CD4-positive, alpha-beta T cell treated with Interleukin-6 for 4 hours (primary cell): Measurements from ENCODE around the gene TAAR9.
"Not testable (repeated sequence)": the region's sequence is repeated elsewhere in the genome, so short reads cannot be mapped to it uniquely, and the experiment has no call there.

ENCODE experiments used
- DNase-seq: peaks from one replicate; pipeline ENCODE4 v3.0.0-alpha.2; 2020; ENCODE audit warnings: mixed read lengths

The TAAR9 gene

DNA sequence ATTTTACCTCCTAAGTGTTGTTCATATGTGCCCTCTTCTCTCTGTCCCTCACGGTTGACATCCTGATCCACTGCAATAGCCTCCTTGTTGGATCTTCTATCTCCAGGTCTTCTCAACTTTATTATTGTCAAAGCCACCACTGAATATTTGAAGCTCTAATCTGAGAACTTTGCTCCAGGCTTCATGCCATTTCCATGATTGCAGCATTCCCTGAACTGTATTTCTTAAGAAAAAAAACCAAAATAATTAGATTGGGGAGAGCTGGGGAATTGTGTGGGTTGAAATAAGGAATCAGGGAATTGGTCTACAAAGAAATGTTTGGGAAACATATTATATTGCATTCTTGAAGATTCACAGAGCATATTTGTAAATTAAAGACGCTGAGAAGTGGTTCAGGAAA is 22.7 kb upstream of the TAAR9 start:
- DNase-seq: no peak

- no peak for DNase-seq
Measured at GRCh38 chr6:132520953-132521352, 17.1 kb upstream of the TAAR9 start.

- no peak for DNase-seq
Measured at GRCh38 chr6:132524646-132525045, 13.4 kb upstream of the TAAR9 start.

- no peak for DNase-seq
Measured at GRCh38 chr6:132525866-132526265, 12.2 kb upstream of the TAAR9 start.

GRCh38 chr6:132526461-132526860 is 11.6 kb upstream of the TAAR9 start:
- no peak for DNase-seq

- no peak for DNase-seq
Measured at GRCh38 chr6:132527791-132528190, 10.3 kb upstream of the TAAR9 start.

DNA sequence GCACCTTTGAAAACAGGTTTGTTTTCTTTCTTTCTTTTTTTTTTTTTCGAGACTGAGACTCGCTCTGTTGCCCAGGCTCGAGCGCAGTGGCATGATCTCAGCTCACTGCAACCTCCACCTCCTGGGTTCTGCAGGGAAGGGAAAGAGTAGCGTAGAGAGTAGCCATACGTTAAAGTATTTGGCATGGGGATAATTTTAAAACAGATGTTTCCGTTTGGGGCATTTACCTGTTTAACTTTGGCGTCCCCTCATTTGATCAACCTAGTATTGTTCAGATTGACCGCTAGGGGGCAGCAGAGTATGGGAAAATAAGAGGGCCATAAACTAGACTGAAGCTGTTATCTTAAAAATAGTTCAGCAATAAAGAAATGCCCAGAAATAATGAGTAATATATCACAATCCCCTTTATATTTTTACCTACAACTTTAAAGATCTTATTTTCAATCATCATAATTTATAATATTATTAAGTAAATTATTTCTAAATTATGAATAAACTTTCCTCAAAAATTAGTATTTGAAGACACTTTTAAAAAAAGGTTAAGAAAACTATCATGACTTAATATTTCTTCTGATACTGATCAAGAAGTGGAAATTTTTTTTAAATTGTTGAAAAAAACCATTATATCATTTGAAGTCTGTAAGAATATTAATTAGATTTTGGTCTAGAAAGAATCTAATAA is 7.6 kb upstream of the TAAR9 start:
- peak; percentile 81 for DNase-seq

DNA sequence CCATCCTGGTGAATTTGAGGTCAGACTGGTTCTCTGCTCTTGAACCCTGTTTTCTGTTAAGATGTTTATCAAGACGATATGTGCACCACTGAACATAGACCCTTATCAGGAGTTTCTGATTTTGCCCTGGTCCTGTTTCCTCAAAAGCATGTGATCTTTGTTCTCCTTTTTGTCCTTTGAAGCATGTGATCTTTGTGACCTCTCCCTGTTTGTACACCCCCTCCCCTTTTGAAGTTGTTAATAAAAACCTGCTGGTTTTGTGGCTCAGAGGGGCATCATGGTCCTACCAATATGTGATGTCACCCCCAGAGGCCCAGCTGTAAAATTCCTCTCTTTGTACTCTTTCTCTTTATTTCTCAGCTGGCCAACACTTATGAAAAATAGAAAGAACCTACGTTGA is 3.5 kb upstream of the TAAR9 start:
- DNase-seq: not testable (repeated sequence)

DNA sequence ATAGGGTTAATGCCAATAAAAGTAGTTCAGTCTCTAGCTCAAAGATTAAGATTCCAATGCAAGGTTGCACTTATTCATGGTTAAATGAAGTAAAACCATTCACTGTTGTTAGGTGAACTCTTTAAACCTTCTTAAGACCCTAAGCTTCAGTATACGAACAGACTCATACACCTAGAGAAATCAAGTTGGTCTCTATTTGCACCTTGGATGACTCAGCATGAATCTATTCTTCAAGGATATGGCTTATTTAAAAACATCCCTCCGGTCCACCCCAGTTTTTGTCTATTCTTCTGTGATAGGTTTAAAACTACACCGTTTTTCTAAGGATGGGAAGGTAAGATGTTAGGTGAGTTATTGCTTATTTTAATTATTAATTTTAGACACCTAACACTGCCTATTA is 932 bp upstream of the TAAR9 start:
- DNase-seq: no peak

- no peak for DNase-seq
Measured at GRCh38 chr6:132544826-132545225, 6.7 kb downstream of the TAAR9 start.

GRCh38 chr6:132548746-132549463 is 10.8 kb downstream of the TAAR9 start:
- no peak for DNase-seq

DNA sequence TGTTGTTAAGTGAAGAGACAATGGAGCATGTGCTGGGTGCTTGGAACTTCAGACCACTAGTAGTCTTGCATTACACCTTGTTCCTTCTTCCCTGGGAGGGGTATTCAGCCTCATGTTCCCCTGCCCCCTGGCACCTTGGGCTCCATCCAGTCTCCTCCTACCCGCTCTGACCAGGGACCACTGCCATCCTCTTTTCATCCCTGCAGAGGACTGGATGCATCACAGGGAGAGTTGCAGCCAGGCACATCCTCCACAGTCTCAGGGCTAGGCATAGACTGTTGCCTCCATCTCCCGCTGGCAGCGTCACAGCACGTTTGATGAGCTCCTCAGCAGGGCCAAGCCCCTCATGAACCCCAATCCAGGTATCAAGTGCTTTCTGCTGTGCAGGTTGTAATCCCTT is 13.1 kb downstream of the TAAR9 start:
- no peak for DNase-seq

DNA sequence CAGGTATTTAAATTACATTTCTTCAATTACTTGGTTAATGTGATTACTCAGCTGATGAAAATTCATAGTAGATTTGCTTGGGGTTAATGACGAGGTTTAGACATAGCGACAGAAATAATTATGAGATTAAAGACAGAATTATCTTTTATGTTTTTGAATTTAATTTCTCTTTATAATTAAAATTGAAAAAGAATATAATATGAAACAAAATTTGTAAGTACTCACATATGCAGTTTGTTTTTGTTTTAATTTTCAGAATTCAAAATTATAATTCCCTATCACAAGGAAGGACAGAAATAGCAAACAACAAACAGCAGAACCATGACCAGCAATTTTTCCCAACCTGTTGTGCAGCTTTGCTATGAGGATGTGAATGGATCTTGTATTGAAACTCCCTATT is 14.3 kb downstream of the TAAR9 start, which contains the start of gene TAAR8:
Gene TAAR8, plus strand, starts transcription at position 301 of the 400 bp plus-strand sequence. Its CDS starts 21 bp downstream, at position 322.
- no peak for DNase-seq

- DNase-seq: not testable (repeated sequence)
Measured at GRCh38 chr6:132560087-132560486, 22.0 kb downstream of the TAAR9 start.

DNA sequence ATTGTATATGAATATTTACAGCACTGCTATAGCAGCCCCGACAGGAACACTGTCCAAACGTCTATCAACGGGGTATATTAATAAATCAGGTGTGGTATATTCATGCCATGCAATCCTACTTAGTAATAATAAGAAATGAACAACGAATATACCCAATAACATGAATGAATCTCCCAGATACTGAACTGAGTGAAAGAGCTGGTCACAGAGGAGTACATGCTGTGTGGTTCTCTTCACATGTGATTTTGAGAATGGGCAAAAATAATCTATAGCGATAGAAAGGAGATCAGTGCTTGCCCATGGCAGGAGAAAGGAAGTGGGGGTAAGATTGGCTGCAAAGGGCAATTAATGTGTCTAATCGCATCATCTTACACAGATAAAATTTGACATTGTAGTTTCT is 28.3 kb downstream of the TAAR9 start:
- no peak for DNase-seq

GRCh38 chr6:132567566-132567965 is 29.5 kb downstream of the TAAR9 start:
- no peak for DNase-seq

- DNase-seq: no peak
Measured at GRCh38 chr6:132568611-132569010, 30.5 kb downstream of the TAAR9 start.

GRCh38 chr6:132569170-132569569 is 31.1 kb downstream of the TAAR9 start:
- no peak for DNase-seq

DNA sequence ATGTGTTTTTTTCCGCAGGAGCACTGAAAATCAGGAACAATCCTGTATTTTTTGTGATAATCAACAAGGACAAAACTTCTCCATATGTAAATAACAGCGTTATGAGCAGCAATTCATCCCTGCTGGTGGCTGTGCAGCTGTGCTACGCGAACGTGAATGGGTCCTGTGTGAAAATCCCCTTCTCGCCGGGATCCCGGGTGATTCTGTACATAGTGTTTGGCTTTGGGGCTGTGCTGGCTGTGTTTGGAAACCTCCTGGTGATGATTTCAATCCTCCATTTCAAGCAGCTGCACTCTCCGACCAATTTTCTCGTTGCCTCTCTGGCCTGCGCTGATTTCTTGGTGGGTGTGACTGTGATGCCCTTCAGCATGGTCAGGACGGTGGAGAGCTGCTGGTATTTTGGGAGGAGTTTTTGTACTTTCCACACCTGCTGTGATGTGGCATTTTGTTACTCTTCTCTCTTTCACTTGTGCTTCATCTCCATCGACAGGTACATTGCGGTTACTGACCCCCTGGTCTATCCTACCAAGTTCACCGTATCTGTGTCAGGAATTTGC is 32.2 kb downstream of the TAAR9 start, which contains the start of gene TAAR6:
Gene TAAR6, plus strand, starts transcription at position 102 of the 557 bp plus-strand sequence. Its CDS starts 0 bp downstream, at position 102.
- DNase-seq: no peak

- no peak for DNase-seq
Measured at GRCh38 chr6:132571774-132572173, 33.7 kb downstream of the TAAR9 start.

DNA sequence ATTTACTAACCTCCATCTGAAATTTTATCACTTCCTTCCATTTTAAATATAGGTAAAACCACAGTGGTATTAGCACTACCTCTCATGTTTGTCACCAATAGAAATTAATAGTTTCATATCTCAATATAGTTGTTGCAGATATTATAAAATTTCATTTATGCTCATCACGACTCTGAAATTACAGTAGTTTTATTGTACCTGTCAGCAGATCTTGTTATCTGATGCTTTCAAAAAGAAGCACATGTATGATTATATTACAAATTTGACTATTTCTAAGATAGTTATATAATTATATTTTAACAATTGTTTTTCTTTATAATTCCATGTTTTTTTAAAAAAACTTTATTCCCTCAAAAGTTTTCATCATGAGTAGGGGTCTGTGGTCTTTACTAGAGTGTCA is 46.6 kb downstream of the TAAR9 start:
- DNase-seq: no peak

DNA sequence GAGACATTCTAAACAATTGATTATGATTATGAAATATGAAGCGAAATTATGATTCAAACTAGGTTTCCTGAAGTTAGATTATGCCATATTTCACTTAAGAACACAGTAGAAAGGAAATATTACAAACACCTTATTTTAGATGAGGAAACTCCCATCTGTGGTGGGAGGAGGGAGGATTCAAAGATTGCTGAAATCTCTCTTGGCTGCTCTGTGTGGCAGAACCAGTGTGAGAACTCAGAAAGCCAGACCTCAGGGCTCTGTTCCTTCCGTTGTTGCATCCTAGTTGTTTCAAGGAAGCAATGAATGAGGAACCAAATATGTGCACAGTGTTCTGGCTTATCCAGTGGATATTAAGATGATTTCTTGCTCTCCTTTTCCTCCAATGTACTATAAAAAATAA is 49.3 kb downstream of the TAAR9 start:
- no peak for DNase-seq
